Body of pancreas (tissue), 4 donors: ENCODE measurements around the gene USP36. TPM values are rescaled to one million over a fixed set of nuclear protein-coding genes. Genes with fewer than 3 reads are reported as not detected.

Experiments
- ATAC-seq: fragments of 150-250 bp; one replicate; pipeline ENCODE4 v1.9.1; 2016
- DNase-seq, 4 donors: peaks; one replicate each; pipeline ENCODE4 v3.0.0-alpha.2; 2019
- H3K27ac ChIP-seq, 4 donors: fragments of 200-600 bp; sonication (generic); 1 replicate in 3 of 4; 2 replicates in 1 of 4; pipeline versions ENCODE4 v1.5.1 to v1.6.1; 2016 to 2019; ENCODE audit warnings: mild to moderate bottlenecking in 1 of 4, mixed read lengths in 1 of 4, moderate library complexity in 1 of 4
- H3K27me3 ChIP-seq, 2 donors: fragments of 200-600 bp; sonication (generic); one replicate each; pipeline ENCODE4 v1.6.0; 2016; ENCODE audit warnings: mild to moderate bottlenecking in 1 of 2
- H3K36me3 ChIP-seq, 2 donors: fragments of 200-600 bp; sonication (generic); replicated peaks in 1 of 2; 2 replicates each; pipeline ENCODE4 v1.5.1; 2016; ENCODE audit warnings: low read depth in 2 of 2; ENCODE audit not compliant: insufficient read depth in 1 of 2
- H3K4me1 ChIP-seq: fragments of 200-600 bp; sonication (generic); one replicate; pipeline ENCODE4 v1.6.0; 2016
- H3K4me3 ChIP-seq, 2 donors: fragments of 200-600 bp; sonication (generic); 1 replicate in 1 of 2; 2 replicates in 1 of 2; pipeline ENCODE4 v1.5.1; 2016 to 2019
- H3K9me3 ChIP-seq, 3 donors: fragments of 200-600 bp; sonication (generic); 1 replicate in 2 of 3; 2 replicates in 1 of 3; pipeline ENCODE4 v1.5.1; 2016
- POLR2A ChIP-seq, 3 donors: fragments of 450-650 bp; IDR thresholded peaks; one replicate each; pipeline ENCODE4 v1.6.1; 2016; ENCODE audit warnings: antibody characterized with exemption in 3 of 3, mild to moderate bottlenecking in 2 of 3
- WGBS, 2 donors: methylation state at CpG; one replicate each; pipeline ENCODE4 v1.1.5; 2017; 5-methylcytosine and 5-hydroxymethylcytosine counted together
- intact Hi-C: fragments of 100-400 bp; cut with DNase I; formaldehyde crosslinking; loops from one replicate; pipeline ENCODE4 v1.15.1; 2023
- total RNA-seq, 2 donors: library from RNA; depleted of rRNA; stranded (reverse); fragments of >200 nt; gene quantifications; one replicate each; pipeline ENCODE4 v1.1.0, GENCODE V29; 2016
- TF ChIP-seq, protein P1 (sequence below), 7 experiments: fragments of 450-650 bp in 4 of 7; fragments of 200-600 bp in 3 of 7; sonication (generic) in 3 of 7; IDR thresholded peaks; one replicate each; pipeline ENCODE4 v1.5.1; 2016 to 2019; ENCODE audit warnings: antibody characterized with exemption in 7 of 7

The USP36 gene
- total RNA-seq, 2 donors from 2014 or later = 28.5 to 55.4 TPM

DNA sequence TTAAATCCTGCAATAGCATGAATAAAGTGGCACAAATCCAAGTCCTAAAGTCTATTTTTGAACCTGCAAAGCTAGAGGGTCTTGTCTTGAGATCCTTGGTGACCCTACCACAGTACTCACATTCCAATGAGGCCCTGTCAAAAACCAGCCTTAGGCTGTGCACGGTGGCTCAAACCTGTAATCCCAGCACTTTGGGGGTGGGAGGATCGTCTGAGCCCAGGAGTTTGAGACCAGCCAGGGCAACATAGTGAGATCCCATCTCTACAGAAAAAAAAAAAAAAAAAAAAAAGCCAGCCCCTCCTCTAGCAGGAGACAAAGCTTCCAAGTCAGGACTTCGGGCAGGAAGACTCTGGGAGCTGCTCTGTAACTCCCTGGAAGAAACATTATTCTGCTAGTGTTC, 74.8 kb downstream of the USP36 start:
- H3K36me3 ChIP-seq = no peaks in the 10 kb centered on the region
- no peaks in the 10 kb centered on the region for H3K27me3 ChIP-seq
- H3K4me1 ChIP-seq = peaks cover 16% of the 10 kb centered on the region
- DNase-seq (no peak), ATAC-seq (no peak)
- no peak for TF ChIP-seq POLR2A (IDR thresholded peaks at IDR 0.05)
- TF ChIP-seq, protein P1, sequence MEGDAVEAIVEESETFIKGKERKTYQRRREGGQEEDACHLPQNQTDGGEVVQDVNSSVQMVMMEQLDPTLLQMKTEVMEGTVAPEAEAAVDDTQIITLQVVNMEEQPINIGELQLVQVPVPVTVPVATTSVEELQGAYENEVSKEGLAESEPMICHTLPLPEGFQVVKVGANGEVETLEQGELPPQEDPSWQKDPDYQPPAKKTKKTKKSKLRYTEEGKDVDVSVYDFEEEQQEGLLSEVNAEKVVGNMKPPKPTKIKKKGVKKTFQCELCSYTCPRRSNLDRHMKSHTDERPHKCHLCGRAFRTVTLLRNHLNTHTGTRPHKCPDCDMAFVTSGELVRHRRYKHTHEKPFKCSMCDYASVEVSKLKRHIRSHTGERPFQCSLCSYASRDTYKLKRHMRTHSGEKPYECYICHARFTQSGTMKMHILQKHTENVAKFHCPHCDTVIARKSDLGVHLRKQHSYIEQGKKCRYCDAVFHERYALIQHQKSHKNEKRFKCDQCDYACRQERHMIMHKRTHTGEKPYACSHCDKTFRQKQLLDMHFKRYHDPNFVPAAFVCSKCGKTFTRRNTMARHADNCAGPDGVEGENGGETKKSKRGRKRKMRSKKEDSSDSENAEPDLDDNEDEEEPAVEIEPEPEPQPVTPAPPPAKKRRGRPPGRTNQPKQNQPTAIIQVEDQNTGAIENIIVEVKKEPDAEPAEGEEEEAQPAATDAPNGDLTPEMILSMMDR (IDR thresholded peaks at IDR 0.05) = no peak
- no peak overlapping the region for H3K27ac ChIP-seq
- no peak overlapping the region for H3K4me3 ChIP-seq
- no peaks in the 10 kb centered on the region for H3K9me3 ChIP-seq
- intact Hi-C loops = no loop called here
- WGBS, 2 donors = 90 to 91% methylated on average over 3 of the region's 3 CpGs

DNA sequence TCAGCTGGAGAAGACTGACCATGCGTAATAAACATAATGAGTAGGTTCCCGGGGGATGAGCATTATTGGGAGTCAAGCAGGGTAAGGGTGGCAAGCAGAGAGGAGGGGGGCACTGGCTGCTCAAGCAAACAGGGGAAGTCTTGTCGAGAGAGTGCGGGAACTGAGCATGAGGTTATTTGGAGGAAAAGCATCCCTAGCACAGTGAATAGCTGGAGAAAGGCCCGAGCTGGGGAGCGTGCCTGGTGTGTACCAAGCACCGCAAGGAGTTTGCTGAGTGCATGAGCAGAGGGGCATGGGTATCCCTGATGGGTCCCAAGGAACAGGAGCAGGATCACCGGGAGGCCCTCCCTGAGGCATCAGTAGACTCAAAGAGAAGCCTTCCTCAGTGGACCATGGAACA, 75.7 kb downstream of the USP36 start:
- peaks cover 21% of the 10 kb centered on the region for H3K4me1 ChIP-seq
- H3K4me3 ChIP-seq = no peak overlapping the region
- H3K9me3 ChIP-seq = no peaks in the 10 kb centered on the region
- intact Hi-C loops = no loop called here
- DNase-seq (no peak), ATAC-seq (no peak)
- 82 to 86% methylated on average over 8 of the region's 8 CpGs for WGBS, 2 donors
- H3K27ac ChIP-seq = no peak overlapping the region
- H3K27me3 ChIP-seq = no peaks in the 10 kb centered on the region
- no peaks in the 10 kb centered on the region for H3K36me3 ChIP-seq
- TF ChIP-seq, protein P1 (IDR thresholded peaks at IDR 0.05) = no peak
- TF ChIP-seq POLR2A (IDR thresholded peaks at IDR 0.05) = no peak

DNA sequence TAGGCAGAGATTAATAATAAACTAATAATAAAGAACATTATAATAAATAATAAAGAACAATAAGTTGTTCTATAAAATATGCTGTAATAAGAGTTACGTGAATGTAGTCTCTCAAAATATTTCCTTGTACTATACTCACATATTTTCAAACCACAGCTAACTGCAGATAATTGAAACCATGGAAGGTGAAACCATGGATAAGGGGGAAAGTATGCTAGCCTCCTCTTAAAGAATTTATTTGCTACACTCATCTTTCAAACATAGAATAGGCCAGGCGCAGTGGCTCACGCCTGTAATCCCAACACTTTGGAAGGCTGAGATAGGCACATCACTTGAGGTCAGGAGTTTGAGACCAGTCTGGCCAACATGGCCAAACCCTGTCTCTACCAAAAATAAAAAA, 77.1 kb downstream of the USP36 start:
- intact Hi-C loops = no loop called here

DNA sequence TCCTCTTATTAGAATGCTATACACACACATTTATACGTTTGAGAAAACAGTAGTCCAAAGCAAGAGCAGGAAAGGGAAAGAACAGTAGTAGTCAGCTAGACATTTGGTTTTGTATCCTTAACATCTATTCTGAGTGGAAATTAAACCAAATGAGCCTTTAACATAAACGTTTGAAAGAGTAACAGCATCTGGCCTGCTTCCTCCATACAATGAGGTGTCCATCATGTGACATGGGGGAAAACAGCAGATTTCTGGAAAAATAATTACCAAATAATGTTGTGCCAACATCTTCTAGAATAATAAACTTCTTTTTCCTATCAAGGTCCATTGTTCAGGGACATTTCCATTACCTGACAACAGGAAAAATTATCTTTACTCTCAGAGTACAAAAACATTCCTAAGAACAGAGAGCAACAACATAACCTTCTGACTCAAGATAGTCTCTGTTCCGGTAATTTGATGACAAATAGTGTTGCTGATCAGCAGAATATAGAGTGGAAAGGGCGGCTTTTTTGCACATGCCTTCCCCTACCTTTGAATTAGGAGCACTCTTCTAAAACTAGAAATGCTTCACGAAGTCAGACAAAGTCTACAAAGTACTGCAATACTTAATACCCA, 78.7 kb downstream of the USP36 start:
- Histone ChIP-seq H3K4me1 (peaks cover 41% of the 10 kb centered on the region), H3K4me3 (no peak overlapping the region), H3K27ac (peak overlapping the region; percentile 8 to 66 (median 44)), H3K36me3 (no peaks in the 10 kb centered on the region), H3K27me3 (no peaks in the 10 kb centered on the region), H3K9me3 (no peaks in the 10 kb centered on the region)
- ATAC-seq = peak; percentile 34
- intact Hi-C loops = no loop called here
- TF ChIP-seq, protein P1 (IDR thresholded peaks at IDR 0.05) = no peak
- no peak for TF ChIP-seq POLR2A (IDR thresholded peaks at IDR 0.05)
- 29 to 30% methylated on average over 5 of the region's 5 CpGs for WGBS, 2 donors
- no peak for DNase-seq

More for the DNA sequence above, 77.1 kb downstream of the USP36 start:
- no peaks in the 10 kb centered on the region for H3K36me3 ChIP-seq
- 89 to 95% methylated on average over 3 of the region's 3 CpGs for WGBS, 2 donors
- DNase-seq (no peak), ATAC-seq (no peak)
- no peaks in the 10 kb centered on the region for H3K9me3 ChIP-seq
- H3K4me3 ChIP-seq = no peak overlapping the region
- TF ChIP-seq, protein P1 (IDR thresholded peaks at IDR 0.05) = no peak
- no peak for TF ChIP-seq POLR2A (IDR thresholded peaks at IDR 0.05)
- H3K4me1 ChIP-seq = peaks cover 34% of the 10 kb centered on the region
- no peaks in the 10 kb centered on the region for H3K27me3 ChIP-seq
- no peak overlapping the region for H3K27ac ChIP-seq

DNA sequence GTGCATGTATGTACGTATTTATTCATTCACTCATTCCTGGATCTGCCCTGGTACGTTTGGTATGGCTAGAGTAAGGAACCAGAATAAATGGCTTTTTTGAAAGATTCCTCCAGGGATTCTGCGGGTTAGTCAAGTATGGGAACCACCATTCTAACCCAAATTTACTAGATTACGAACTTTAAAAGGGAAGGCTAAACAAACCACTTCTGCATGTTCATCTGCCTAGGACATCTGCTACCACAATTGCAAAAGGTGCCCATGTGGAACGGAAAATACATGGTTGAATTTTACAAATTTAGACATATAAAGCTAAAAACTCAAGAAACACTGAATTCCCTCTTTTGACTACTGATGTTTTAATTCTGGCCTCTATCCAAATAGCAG, 80.7 kb downstream of the USP36 start:
- H3K4me1 ChIP-seq = peaks cover 42% of the 10 kb centered on the region
- ATAC-seq = no peak

More for the DNA sequence above, 80.7 kb downstream of the USP36 start:
- WGBS, 2 donors = 69 to 90% methylated on average over 5 of the region's 5 CpGs
- H3K36me3 ChIP-seq = no peaks in the 10 kb centered on the region
- no peak overlapping the region for H3K4me3 ChIP-seq
- no peaks in the 10 kb centered on the region for H3K9me3 ChIP-seq
- intact Hi-C loops = no loop called here
- no peak for TF ChIP-seq POLR2A (IDR thresholded peaks at IDR 0.05)
- TF ChIP-seq, protein P1 (IDR thresholded peaks at IDR 0.05) = no peak
- no peaks in the 10 kb centered on the region for H3K27me3 ChIP-seq
- peak overlapping the region in 1 of 4 donors; percentile 56 for H3K27ac ChIP-seq
- no peak for DNase-seq
